Neural cell (in vitro differentiated cells): ENCODE data around the gene ARRB1.

Experiments
- EP300 ChIP-seq: fragments of 450-650 bp; conservative IDR thresholded peaks from 2 replicates; pipeline ENCODE4 v1.6.1; 2014; ENCODE audit warnings: antibody characterized with exemption, mild to moderate bottlenecking, moderate library complexity; ENCODE audit not compliant: poor library complexity, severe bottlenecking
- EZH2 ChIP-seq: fragments of 200-600, 300-800 bp; shearing (Covaris generic), sonication (generic); IDR thresholded peaks from 2 replicates; pipeline ENCODE4 v1.6.1; 2014; ENCODE audit warnings: antibody characterized with exemption, low read length, borderline replicate concordance, mild to moderate bottlenecking; ENCODE audit not compliant: insufficient read depth, poor library complexity, severe bottlenecking
- POLR2AphosphoS5 ChIP-seq: IDR thresholded peaks from 2 replicates; pipeline ENCODE4 v1.6.1; 2012
- RAD21 ChIP-seq: fragments of 450-650 bp; conservative IDR thresholded peaks from 2 replicates; pipeline ENCODE4 v1.6.1; 2014; ENCODE audit warnings: antibody characterized with exemption, mild to moderate bottlenecking, moderate library complexity
- SMC3 ChIP-seq: fragments of 450-650 bp; conservative IDR thresholded peaks from 2 replicates; pipeline ENCODE4 v1.6.1; 2014; ENCODE audit warnings: antibody characterized with exemption, mild to moderate bottlenecking, moderate library complexity; ENCODE audit not compliant: poor library complexity
- TF ChIP-seq, protein P1 (sequence below): fragments of 450-650 bp; IDR thresholded peaks from 2 replicates; pipeline ENCODE4 v1.5.1; 2014; ENCODE audit warnings: antibody characterized with exemption, mild to moderate bottlenecking, moderate library complexity; ENCODE audit not compliant: poor library complexity, severe bottlenecking
- TF ChIP-seq, protein P2 (sequence below): IDR thresholded peaks from 2 replicates; pipeline ENCODE4 v1.6.1; 2012; ENCODE audit warnings: borderline replicate concordance

DNA sequence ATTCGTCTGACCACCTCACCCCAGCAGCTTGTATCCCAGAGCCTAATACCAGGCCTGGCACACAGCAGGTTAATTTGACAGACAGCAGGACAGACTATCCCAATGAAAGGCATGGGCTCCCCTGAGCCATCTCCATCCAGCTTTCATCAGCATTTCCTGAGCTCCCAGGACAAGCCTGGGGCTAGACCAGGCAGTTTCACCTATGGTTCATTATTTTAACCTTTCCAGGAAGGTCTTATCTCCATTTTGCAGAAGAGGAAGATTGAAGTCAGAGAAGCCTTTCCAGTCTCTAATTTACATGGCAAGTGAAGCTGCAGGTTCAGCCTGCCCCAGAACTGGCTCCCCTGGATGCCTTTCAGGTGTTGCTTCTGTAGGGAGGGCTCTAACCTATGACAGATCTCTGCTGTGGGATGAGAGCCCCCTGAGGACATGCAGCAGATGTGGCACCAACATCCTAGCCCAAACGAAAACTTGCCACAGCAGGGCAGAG, 17.0 kb downstream of the ARRB1 start:
- TF ChIP-seq, protein P1, sequence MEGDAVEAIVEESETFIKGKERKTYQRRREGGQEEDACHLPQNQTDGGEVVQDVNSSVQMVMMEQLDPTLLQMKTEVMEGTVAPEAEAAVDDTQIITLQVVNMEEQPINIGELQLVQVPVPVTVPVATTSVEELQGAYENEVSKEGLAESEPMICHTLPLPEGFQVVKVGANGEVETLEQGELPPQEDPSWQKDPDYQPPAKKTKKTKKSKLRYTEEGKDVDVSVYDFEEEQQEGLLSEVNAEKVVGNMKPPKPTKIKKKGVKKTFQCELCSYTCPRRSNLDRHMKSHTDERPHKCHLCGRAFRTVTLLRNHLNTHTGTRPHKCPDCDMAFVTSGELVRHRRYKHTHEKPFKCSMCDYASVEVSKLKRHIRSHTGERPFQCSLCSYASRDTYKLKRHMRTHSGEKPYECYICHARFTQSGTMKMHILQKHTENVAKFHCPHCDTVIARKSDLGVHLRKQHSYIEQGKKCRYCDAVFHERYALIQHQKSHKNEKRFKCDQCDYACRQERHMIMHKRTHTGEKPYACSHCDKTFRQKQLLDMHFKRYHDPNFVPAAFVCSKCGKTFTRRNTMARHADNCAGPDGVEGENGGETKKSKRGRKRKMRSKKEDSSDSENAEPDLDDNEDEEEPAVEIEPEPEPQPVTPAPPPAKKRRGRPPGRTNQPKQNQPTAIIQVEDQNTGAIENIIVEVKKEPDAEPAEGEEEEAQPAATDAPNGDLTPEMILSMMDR, result no peak
- TF ChIP-seq, protein P2, sequence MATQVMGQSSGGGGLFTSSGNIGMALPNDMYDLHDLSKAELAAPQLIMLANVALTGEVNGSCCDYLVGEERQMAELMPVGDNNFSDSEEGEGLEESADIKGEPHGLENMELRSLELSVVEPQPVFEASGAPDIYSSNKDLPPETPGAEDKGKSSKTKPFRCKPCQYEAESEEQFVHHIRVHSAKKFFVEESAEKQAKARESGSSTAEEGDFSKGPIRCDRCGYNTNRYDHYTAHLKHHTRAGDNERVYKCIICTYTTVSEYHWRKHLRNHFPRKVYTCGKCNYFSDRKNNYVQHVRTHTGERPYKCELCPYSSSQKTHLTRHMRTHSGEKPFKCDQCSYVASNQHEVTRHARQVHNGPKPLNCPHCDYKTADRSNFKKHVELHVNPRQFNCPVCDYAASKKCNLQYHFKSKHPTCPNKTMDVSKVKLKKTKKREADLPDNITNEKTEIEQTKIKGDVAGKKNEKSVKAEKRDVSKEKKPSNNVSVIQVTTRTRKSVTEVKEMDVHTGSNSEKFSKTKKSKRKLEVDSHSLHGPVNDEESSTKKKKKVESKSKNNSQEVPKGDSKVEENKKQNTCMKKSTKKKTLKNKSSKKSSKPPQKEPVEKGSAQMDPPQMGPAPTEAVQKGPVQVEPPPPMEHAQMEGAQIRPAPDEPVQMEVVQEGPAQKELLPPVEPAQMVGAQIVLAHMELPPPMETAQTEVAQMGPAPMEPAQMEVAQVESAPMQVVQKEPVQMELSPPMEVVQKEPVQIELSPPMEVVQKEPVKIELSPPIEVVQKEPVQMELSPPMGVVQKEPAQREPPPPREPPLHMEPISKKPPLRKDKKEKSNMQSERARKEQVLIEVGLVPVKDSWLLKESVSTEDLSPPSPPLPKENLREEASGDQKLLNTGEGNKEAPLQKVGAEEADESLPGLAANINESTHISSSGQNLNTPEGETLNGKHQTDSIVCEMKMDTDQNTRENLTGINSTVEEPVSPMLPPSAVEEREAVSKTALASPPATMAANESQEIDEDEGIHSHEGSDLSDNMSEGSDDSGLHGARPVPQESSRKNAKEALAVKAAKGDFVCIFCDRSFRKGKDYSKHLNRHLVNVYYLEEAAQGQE, result no peak
- TF ChIP-seq SMC3, result no peak
- TF ChIP-seq EZH2, result no peak
- no peak for TF ChIP-seq POLR2AphosphoS5
- TF ChIP-seq RAD21, result no peak
- no peak for TF ChIP-seq EP300
